Left lung (tissue), 10 donors: ENCODE measurements around the gene ATP1A2. TPM values are rescaled to one million over a fixed set of nuclear protein-coding genes. Genes with fewer than 3 reads are reported as not detected.

Source experiments
- ATAC-seq: fragments of 200-7000 bp; cut with Tn5 transposase; one replicate; pipeline ENCODE4 v1.9.1; 2020; ENCODE audit warnings: moderate library complexity
- DNase-seq, 4 donors: peaks; one replicate each; pipeline ENCODE4 v3.0.0-alpha.2; 2013 to 2020
- H3K27ac ChIP-seq, 2 donors: fragments of 200-600 bp; sonication (generic) in 1 of 2; one replicate each; pipeline versions ENCODE4 v1.5.0 to v1.8.0; 2020 to 2021
- H3K27me3 ChIP-seq, 2 donors: fragments of 200-600 bp; sonication (generic) in 1 of 2; one replicate each; pipeline versions ENCODE4 v1.5.0 to v1.8.0; 2020 to 2021
- H3K36me3 ChIP-seq, 2 donors: fragments of 200-600 bp; sonication (generic) in 1 of 2; one replicate each; pipeline versions ENCODE4 v1.5.0 to v1.8.0; 2020 to 2021
- H3K4me1 ChIP-seq, 2 donors: fragments of 200-600 bp; one replicate each; pipeline ENCODE4 v1.8.0; 2021
- H3K4me3 ChIP-seq, 2 donors: fragments of 200-600 bp; sonication (generic) in 1 of 2; one replicate each; pipeline versions ENCODE4 v1.5.0 to v1.8.0; 2020 to 2021; ENCODE audit warnings: mild to moderate bottlenecking in 1 of 2
- H3K9me3 ChIP-seq, 2 donors: fragments of 200-600 bp; sonication (generic) in 1 of 2; one replicate each; pipeline versions ENCODE4 v1.5.0 to v1.8.0; 2020 to 2021
- CTCF ChIP-seq, 2 donors: fragments of 200-600 bp; sonication (generic) in 1 of 2; IDR thresholded peaks; one replicate each; pipeline versions ENCODE4 v1.5.0 to v1.8.0; 2021; ENCODE audit warnings: antibody characterized with exemption in 2 of 2
- intact Hi-C, 2 donors: fragments of 100-400 bp; cut with DNase I; formaldehyde crosslinking; loops; one replicate each; pipeline versions ENCODE4 v1.11.2 to v1.14.2; 2022
- polyA plus RNA-seq, 6 donors: library from polyadenylated mRNA; unstranded; fragments of 120-200 nt; gene quantifications; one replicate each; pipeline ENCODE4 v1.2.1, GENCODE V29; 2013; ENCODE audit not compliant: insufficient read length in 6 of 6
- total RNA-seq, 2 donors: library from RNA; stranded (reverse); fragmentation: NEBNext Ultra II Directional; extraction: Animal tissue kit (Norgen Biotek cat#: 25700); gene quantifications; one replicate each; pipeline ENCODE4 v1.2.1, GENCODE V29; 2021
- donor health status: DM: no; HTN: yes; CAD: no.
- donor health status: DM: no; HTN: no; CAD: no.

Gene ATP1A2
- total and polyA plus RNA-seq, 8 donors, result 2.8 to 15.9 (median 10.4) TPM

GRCh38 chr1:160120797-160121196, 5.2 kb downstream of the ATP1A2 start:
- ATAC-seq (no peak), DNase-seq (no peak)
- H3K4me3 ChIP-seq, result no peak overlapping the region
- TF ChIP-seq CTCF (IDR thresholded peaks at IDR 0.05), result no peak
- H3K9me3 ChIP-seq, result no peaks in the 10 kb centered on the region
- H3K27me3 ChIP-seq, result peaks cover 0 to 17% of the 10 kb centered on the region in 2 donors
- H3K4me1 ChIP-seq, result peaks cover 3 to 4% of the 10 kb centered on the region in 2 donors
- H3K36me3 ChIP-seq, result no peaks in the 10 kb centered on the region
- intact Hi-C loops, result no loop called here
- no peak overlapping the region for H3K27ac ChIP-seq

- ATAC-seq (no peak), DNase-seq (no peak)
- Histone ChIP-seq H3K4me3 (no peak overlapping the region), H3K36me3 (no peaks in the 10 kb centered on the region), H3K27ac (no peak overlapping the region), H3K9me3 (no peaks in the 10 kb centered on the region), H3K27me3 (peaks cover 0 to 11% of the 10 kb centered on the region in 2 donors), H3K4me1 (peaks cover 3 to 4% of the 10 kb centered on the region in 2 donors)
- intact Hi-C loops, result no loop called here
- TF ChIP-seq CTCF (IDR thresholded peaks at IDR 0.05), result no peak
These were observed 5.8 kb downstream of the ATP1A2 start for GRCh38 chr1:160121388-160121787.

- Histone ChIP-seq H3K9me3 (no peaks in the 10 kb centered on the region), H3K27ac (no peak overlapping the region), H3K4me3 (no peak overlapping the region), H3K27me3 (peaks cover 0 to 3% of the 10 kb centered on the region in 2 donors), H3K4me1 (peaks cover 3 to 4% of the 10 kb centered on the region in 2 donors), H3K36me3 (no peaks in the 10 kb centered on the region)
- TF ChIP-seq CTCF (IDR thresholded peaks at IDR 0.05), result no peak
- ATAC-seq, result no peak
- DNase-seq, result no peak
- intact Hi-C loops, result no loop called here
These were observed 7.5 kb downstream of the ATP1A2 start for GRCh38 chr1:160122978-160123495.

GRCh38 chr1:160123726-160124125, 8.2 kb downstream of the ATP1A2 start:
- Histone ChIP-seq H3K36me3 (no peaks in the 10 kb centered on the region), H3K27me3 (no peaks in the 10 kb centered on the region), H3K4me3 (no peak overlapping the region), H3K4me1 (peaks cover 0 to 4% of the 10 kb centered on the region in 2 donors), H3K9me3 (no peaks in the 10 kb centered on the region), H3K27ac (no peak overlapping the region)
- ATAC-seq, result no peak
- intact Hi-C loops, result no loop called here
- DNase-seq, result no peak
- TF ChIP-seq CTCF (IDR thresholded peaks at IDR 0.05), result no peak

- intact Hi-C loops, result no loop called here
- Histone ChIP-seq H3K4me3 (no peak overlapping the region), H3K4me1 (peaks cover 0 to 4% of the 10 kb centered on the region in 2 donors), H3K27ac (no peak overlapping the region), H3K27me3 (no peaks in the 10 kb centered on the region), H3K36me3 (no peaks in the 10 kb centered on the region), H3K9me3 (no peaks in the 10 kb centered on the region)
- TF ChIP-seq CTCF (IDR thresholded peaks at IDR 0.05), result no peak
- ATAC-seq (peak; percentile 84), DNase-seq (no peak)
These were observed 9.3 kb downstream of the ATP1A2 start for GRCh38 chr1:160124705-160125478.
